Amniotic epithelial cell (primary cell): ENCODE measurements around the gene LTBP1.
"Not testable (repeated sequence)": the region's sequence is repeated elsewhere in the genome, so short reads cannot be mapped to it uniquely, and the experiment has no call there.

Experiments
- DNase-seq: peaks from one replicate; pipeline ENCODE4 v3.0.0-alpha.2; 2010; ENCODE audit warnings: low read depth

The LTBP1 gene

DNA sequence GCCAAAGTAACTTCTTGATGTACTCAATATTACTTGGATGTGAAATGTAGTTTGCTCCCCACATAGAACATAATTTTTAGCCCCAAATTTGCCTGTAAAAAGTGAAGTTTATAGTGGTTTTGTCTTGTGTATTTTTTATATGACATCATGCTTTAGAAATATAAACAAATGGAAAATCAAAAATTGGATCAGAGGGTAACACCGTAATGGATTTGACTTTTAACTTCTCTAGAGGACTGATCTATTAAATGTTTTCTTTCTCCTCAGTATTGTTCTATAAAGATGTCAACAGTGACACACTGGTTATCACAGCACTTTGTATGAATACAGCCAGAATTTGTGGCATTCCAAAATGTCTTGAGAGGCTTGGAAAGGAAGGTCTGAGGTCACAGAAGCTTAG is 484.1 kb downstream of the LTBP1 start:
- no peak for DNase-seq

DNA sequence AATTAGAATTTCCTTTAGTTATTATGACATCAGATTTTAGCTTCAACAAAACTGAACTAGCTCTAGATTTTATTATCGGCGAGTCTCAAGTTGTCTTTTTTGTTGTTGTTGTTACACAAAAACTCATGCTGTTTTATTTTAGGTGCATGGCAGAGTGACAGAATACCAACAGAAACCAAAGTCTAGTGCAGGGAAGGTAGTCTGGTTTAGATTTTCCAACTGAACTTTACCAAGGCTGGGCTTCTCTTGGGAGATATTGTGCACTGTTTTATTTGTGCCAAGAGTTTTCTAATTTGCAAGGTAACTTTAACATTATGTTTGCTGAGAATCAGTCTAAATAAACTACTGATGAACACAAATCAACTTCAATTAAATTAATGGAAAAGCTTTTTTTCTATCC is 486.1 kb downstream of the LTBP1 start:
- no peak for DNase-seq

DNA sequence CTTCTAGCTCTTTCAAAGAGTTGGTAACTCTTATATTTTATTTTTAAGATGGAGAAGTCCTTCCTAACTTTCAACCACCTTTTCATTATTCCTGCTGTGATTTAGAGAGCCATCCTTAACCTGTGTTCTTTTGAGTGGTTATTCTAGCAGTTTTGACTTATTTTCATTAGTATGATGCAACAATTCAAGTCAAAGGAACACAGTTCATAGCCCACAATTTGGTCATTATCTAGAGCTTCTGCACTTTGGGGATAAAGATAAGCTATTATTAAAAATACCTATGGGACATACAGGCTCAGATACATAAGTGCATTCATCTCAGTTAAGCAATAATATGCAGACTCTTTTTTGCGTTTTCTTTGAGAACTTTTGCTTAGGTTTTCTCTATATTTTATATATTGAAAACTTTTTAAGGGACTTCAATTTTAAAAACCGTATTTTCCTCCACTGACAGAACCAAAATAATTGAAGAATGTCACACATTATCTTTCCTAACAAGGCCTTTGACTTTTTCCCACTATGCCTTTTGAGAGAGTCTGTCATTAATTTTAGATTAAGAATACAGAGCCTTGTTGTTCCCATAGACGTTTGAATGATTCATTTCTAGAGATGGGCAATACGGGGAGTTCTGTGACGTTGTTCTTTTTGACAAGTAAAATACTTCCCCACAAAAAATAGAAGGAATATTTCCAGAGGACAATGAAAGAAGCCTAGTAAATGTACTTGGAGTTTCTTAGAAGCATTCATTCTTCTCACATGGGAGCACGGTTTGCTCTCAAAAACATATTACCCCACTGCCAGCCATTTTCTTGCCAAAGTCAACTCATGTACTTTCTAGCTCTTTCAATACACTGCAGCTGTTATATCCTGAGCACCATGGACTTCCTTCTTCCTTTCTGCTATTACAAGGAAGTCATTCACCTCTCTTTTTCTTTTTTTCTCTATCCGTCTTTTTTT is 486.8 kb downstream of the LTBP1 start:
- no peak for DNase-seq

DNA sequence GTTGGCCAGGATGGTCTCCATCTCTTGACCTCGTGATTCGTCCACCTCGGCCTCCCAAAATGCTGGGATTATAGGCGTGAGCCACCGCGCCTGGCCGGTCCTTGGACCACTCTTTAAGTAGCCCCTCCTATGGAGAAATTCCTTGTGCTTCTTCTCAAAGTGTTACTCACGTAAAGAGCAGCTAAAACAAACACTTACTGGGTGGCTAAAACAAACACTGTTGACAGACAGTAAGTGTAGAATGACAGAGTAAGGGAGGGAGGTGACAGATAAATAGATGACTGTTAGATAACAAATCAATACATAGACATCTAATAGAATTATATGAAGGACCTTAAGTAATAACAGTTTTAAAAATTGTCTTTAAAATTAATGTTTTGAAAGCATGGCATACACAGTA is 488.8 kb downstream of the LTBP1 start:
- DNase-seq = no peak

DNA sequence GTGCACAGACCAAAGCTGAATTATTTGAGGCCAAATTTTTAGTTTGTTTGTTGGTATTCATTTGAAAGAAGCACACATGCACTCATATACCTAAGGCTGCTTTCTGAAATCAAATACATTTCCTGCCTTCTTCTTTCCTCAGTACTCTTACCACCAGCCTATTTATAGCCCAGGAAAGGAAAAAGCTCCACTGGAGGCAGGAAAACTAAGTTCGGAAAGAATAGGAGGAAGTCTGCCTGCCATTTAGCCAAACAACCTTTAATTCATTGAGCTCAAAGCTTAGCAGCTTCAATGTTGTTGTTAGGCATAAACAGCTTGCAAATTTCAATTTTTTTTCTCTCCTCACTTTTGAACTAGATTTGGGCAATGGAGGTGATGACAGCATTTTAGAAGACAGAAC is 489.3 kb downstream of the LTBP1 start:
- DNase-seq = no peak

DNA sequence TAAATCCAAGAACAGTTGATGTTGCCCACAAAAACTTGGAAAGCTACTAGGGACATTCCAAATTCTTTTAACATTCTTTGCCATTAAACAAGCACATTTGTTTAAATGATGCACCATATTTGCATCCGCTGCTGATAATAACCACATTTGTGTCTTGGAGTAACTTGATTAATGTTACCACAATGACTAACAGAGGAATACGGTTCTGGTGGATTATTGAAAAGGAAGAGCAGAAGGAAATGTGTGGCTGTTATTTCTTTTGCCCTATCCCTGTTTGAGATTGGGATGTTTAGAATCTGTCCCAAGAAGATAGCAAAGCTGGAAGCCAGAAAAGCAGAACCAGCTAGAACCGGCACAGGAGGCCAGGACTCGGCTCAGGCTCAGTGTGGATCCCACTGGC is 490.5 kb downstream of the LTBP1 start:
- peak; percentile 98 for DNase-seq

DNA sequence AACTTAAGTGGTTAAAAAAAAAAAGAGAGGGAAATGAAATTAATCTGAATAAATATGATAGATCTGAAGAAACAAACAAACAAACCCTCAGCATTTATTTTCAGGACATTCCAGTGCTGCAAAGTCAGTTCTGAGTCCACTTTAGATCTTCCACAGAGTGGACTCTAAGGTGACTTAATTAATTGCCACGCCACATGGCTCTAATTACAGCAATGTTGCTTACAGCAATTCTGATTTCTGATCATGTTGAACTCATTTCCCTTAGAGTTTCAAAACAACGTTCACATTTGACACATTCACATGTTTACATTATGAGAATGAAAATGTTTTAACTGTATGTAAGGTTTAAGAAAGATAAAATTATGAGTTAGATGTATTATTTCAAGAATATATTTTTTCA is 491.1 kb downstream of the LTBP1 start:
- DNase-seq = peak; percentile 26

DNA sequence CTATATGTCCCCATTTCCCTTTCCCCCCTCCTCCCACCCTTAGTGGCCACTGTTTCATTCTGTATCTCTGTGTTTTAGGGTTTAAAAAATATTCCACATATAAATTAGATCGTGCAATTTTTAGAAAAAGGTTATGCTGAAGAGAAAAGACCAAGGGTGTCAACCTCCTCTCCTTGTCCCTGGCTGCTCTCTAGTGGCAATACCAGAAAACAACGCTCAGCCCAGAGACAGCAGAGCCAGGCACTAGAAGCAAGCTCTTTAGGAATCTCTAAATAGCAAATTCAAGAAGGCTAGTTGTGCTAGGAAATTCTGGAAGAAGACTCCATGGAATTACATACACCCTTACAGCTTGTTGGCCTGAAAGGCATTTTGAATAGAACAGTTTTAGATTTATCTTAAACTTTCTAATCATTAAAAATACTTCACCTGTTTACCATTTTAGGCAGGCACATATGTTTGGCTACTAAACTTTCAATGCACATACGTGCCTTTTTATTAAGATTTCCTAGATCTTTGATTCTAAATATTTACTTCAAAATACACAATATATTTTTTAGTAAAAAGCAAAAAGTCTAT is 494.6 kb downstream of the LTBP1 start:
- peak; percentile 73 for DNase-seq

DNA sequence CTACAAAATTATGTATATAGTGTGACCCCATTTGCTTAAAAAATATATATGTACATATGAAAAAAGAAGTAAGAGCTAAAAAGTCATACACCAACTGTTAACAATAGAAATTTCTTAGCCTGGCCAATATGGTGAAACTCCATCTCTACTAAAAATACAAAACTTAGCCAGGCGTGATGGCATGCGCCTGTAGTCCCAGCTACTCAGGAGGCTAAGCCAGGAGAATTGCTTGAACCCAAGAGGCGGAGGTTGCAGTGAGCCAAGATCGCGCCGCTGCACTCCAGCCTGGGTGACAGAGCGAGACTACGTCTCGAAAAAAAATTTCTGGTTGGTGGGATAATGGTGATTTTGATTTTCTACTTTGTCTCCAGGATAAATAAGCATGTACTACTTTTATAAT is 495.3 kb downstream of the LTBP1 start:
- not testable (repeated sequence) for DNase-seq

DNA sequence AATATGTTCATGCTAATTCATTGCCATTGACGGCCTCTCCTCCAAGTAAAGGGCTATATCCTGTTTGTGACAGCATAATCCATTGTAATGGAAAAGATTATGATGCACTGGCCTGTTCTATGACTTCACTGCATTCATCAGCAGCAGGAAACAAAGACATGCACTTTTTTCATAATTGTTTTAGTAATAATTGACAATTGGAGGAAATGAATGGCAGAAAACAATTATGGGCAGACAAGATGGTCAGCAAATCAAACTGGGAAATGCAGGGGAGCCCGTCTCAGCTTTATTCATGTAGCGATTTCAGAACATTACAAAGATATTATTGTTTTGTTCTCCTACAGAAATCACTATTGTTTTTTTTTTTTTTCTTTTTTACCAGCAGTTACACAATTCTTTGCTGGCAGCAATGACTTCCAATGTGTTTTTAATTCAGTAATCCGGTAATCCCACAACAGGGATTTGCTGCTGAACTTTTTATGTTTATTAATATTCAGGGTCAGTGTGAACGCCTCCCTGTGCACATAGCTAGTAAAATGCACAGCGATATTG is 495.9 kb downstream of the LTBP1 start:
- DNase-seq = no peak

DNA sequence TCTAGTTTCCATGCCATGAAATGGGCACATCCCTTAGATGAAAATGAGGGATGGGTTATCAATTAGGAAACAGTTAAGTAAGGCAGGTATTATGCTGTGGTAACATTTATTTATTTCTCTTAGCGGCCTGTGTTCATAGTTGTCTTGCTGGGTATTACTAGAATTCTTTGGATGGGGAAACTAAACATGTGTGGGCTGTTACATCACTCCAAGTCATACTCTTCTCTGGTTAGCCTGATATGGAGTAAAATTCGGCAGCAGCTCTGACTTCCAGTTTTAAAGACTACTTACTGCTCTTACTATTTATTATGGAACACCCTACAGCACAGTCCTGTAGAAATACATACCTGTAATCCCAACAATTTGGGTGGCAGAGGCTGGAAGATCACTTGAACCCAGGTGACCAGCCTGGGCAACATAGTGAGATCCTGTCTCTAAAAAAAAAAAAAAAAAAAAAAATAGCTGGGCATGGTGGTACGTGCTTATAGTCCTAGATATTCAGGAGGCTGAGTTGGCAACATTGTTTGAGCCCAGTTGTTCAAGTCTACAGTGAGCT is 496.6 kb downstream of the LTBP1 start:
- peak; percentile 84 for DNase-seq

DNA sequence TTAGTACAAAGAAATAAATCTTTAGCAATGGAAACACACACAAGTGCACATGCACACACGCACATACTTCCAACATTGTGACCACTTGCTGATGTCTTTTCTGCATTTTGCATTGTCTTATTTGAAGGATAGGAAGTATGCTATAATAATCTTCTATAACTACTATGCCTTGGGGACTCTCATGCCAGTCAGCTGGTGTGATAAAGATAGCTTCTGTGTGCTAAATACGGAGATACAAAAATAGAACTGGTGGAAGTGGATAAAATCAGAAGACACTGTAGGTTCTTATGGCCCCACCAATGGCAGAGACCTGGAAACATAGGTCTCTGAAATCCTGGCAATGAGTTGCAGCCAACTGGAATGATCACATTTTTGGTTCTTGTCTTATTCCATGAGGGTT is 498.2 kb downstream of the LTBP1 start:
- DNase-seq = no peak

DNA sequence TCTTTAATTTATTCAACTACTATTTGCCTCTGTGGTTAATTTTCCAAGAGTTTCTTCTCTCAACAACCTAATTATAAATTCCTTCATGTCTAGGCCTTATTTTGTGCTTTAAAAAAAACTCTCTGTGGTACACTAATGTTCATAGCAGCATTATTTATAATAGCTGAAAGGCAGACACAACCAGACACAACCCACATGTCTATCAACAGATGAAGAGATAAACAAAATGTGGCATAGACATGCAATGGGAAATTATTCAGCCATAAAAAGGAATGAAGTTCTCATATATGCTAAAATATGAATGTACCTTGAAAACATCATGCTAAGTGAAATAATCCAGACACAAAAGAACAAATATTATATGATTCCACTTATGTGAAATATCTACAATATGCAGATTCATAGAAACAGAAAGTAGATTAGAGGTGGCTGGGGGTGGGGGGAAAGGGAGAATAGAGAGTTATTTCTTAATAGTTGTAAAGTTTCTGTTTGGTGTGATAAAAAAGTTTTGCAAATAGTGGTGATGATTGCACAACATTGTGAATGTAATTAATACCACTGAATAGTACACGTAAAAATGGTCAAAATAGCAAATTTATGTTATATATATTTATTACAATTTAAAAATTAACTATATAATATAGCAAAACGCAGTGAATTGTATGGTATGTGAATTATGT is 501.6 kb downstream of the LTBP1 start:
- DNase-seq = peak; percentile 61
